GM23338 (cell line): ENCODE results near the gene TNFRSF19.

ENCODE experiments used
- CREB1 ChIP-seq: fragments of 250-450 bp; sonication (Bioruptor Pico); IDR thresholded peaks from 2 replicates; pipeline ENCODE4 v1.5.0; 2020; ENCODE audit warnings: low read depth, mild to moderate bottlenecking, moderate library complexity
- CTCF ChIP-seq, 2 experiments: fragments of 200-600 bp in 1 of 2; sonication (generic) in 1 of 2; conservative IDR thresholded peaks; 2 replicates each; pipeline versions ENCODE4 v1.5.1 to v1.6.1; 2016 to 2017; ENCODE audit warnings: antibody characterized with exemption in 2 of 2, low read depth in 2 of 2, mild to moderate bottlenecking in 2 of 2, moderate library complexity in 1 of 2
- EZH2 ChIP-seq: fragments of 200-600 bp; sonication (generic); IDR thresholded peaks from one replicate; pipeline ENCODE4 v1.8.0; 2017; ENCODE audit warnings: antibody characterized with exemption, mild to moderate bottlenecking, low read depth; ENCODE audit not compliant: unreplicated experiment
- EZH2phosphoT487 ChIP-seq: fragments of 200-600 bp; sonication (generic); IDR thresholded peaks from one replicate; pipeline ENCODE4 v1.8.1; 2018; ENCODE audit warnings: antibody characterized with exemption; ENCODE audit not compliant: unreplicated experiment
- JUNB ChIP-seq: IDR thresholded peaks from one replicate; pipeline ENCODE4 v1.6.1; 2016; ENCODE audit warnings: antibody characterized with exemption; ENCODE audit not compliant: unreplicated experiment
- NANOG ChIP-seq: IDR thresholded peaks from 2 replicates; pipeline ENCODE4 v1.6.1; 2016; ENCODE audit warnings: antibody characterized with exemption, borderline replicate concordance
- POLR2AphosphoS5 ChIP-seq: IDR thresholded peaks from 2 replicates; pipeline ENCODE4 v1.6.1; 2016; ENCODE audit warnings: antibody characterized with exemption, low read depth
- REST ChIP-seq: IDR thresholded peaks from one replicate; pipeline ENCODE4 v1.6.1; 2018; ENCODE audit warnings: antibody characterized with exemption; ENCODE audit not compliant: unreplicated experiment
- STAT1 ChIP-seq: IDR thresholded peaks from one replicate; pipeline ENCODE4 v1.6.1; 2016; ENCODE audit warnings: antibody characterized with exemption; ENCODE audit not compliant: unreplicated experiment
- ZNF331 ChIP-seq: fragments of 250-450 bp; sonication (Bioruptor Pico); IDR thresholded peaks from 2 replicates; pipeline ENCODE4 v1.5.0; 2020; ENCODE audit warnings: low read depth, mild to moderate bottlenecking, moderate library complexity

- no peak for TF ChIP-seq JUNB
- TF ChIP-seq CREB1 (CRISPR knock-in tag): no peak
- no peak for TF ChIP-seq STAT1
- TF ChIP-seq CTCF (conservative IDR thresholded peaks at IDR 0.05; ENCODE audit: low read depth in 2 of 2): no peak
- no peak for TF ChIP-seq EZH2
- TF ChIP-seq POLR2AphosphoS5: no peak
- no peak for TF ChIP-seq ZNF331 (CRISPR knock-in tag)
- TF ChIP-seq REST: no peak
- TF ChIP-seq EZH2phosphoT487: no peak
- TF ChIP-seq NANOG: no peak
Measured at GRCh38 chr13:23711355-23711754, 141.1 kb downstream of the TNFRSF19 start.
